CD4-positive, alpha-beta T cell treated with Interleukin-17A for 1 hour (primary cell): ENCODE results near the gene ZNF827.

Experiments used
- DNase-seq: peaks from one replicate; pipeline ENCODE4 v3.0.0-alpha.2; 2020

ZNF827 gene

GRCh38 chr4:145885666-145886065, 53.0 kb downstream of the ZNF827 start:
- DNase-seq: no peak

GRCh38 chr4:145884775-145885174, 53.8 kb downstream of the ZNF827 start:
- no peak for DNase-seq

- DNase-seq: no peak
These were observed 55.4 kb downstream of the ZNF827 start for GRCh38 chr4:145883101-145883694.

- DNase-seq: no peak
These were observed 56.0 kb downstream of the ZNF827 start for GRCh38 chr4:145882604-145883003.

- no peak for DNase-seq
These were observed 56.6 kb downstream of the ZNF827 start for GRCh38 chr4:145881989-145882388.

GRCh38 chr4:145881576-145881975, 57.0 kb downstream of the ZNF827 start:
- no peak for DNase-seq

- no peak for DNase-seq
These were observed 58.2 kb downstream of the ZNF827 start for GRCh38 chr4:145880355-145880960.

GRCh38 chr4:145879598-145879997, 59.0 kb downstream of the ZNF827 start:
- DNase-seq: no peak

- no peak for DNase-seq
These were observed 59.9 kb downstream of the ZNF827 start for GRCh38 chr4:145878501-145879435.

GRCh38 chr4:145876531-145877180, 62.0 kb downstream of the ZNF827 start:
- no peak for DNase-seq

- no peak for DNase-seq
These were observed 64.7 kb downstream of the ZNF827 start for GRCh38 chr4:145873901-145874300.

- no peak for DNase-seq
These were observed 67.4 kb downstream of the ZNF827 start for GRCh38 chr4:145871209-145871608.

- DNase-seq: no peak
These were observed 68.2 kb downstream of the ZNF827 start for GRCh38 chr4:145870155-145871020.

GRCh38 chr4:145868637-145869409, 69.8 kb downstream of the ZNF827 start:
- no peak for DNase-seq

- DNase-seq: no peak
These were observed 71.2 kb downstream of the ZNF827 start for GRCh38 chr4:145867406-145867805.

GRCh38 chr4:145866991-145867390, 71.6 kb downstream of the ZNF827 start:
- DNase-seq: no peak

GRCh38 chr4:145865274-145865941, 73.2 kb downstream of the ZNF827 start:
- no peak for DNase-seq

- no peak for DNase-seq
These were observed 75.4 kb downstream of the ZNF827 start for GRCh38 chr4:145863191-145863590.

- no peak for DNase-seq
These were observed 77.0 kb downstream of the ZNF827 start for GRCh38 chr4:145861336-145862318.

GRCh38 chr4:145860897-145861296, 77.7 kb downstream of the ZNF827 start:
- no peak for DNase-seq
